Coronary artery (tissue), 2 donors: ENCODE results near the gene MEST.

Experiments used
- DNase-seq: peaks from one replicate; pipeline ENCODE4 v3.0.0-alpha.2; 2017; ENCODE audit warnings: low spot score
- H3K27ac ChIP-seq, 2 donors: fragments of 200-600 bp; sonication (generic); one replicate each; pipeline ENCODE4 v1.5.1; 2016 to 2019
- H3K4me3 ChIP-seq: fragments of 200-600 bp; sonication (generic); 2 replicates; pipeline ENCODE4 v1.5.1; 2016; ENCODE audit warnings: mild to moderate bottlenecking, moderate library complexity
- CTCF ChIP-seq: fragments of 200-600 bp; sonication (generic); IDR thresholded peaks from one replicate; pipeline ENCODE4 v1.5.1; 2019; ENCODE audit warnings: antibody characterized with exemption

Gene MEST

DNA sequence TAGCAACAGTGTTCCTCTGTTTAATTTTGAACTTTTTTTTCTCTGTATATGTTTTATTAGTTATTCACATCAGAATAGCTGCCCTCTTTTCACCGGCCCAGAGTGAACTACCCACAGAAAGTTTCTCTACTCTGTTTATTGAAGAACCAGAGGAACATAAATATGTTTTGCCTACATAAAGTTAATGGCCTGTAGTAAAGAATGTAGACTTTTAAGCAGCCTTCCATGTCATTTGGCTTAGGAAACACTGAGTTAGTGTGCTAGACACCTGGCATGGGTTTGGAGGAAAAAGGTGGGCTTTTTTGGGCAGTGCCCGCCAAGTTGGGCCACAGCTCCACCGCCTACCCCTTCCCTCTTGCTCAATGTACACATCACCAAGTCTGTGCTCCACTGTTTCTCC lies 8.9 kb upstream of the MEST start:
- no peak for TF ChIP-seq CTCF
- DNase-seq, result no peak
- no peak overlapping the region for H3K4me3 ChIP-seq
- H3K27ac ChIP-seq, result no peak overlapping the region

- H3K4me3 ChIP-seq, result peak overlapping the region; percentile 76
- H3K27ac ChIP-seq, result no peak overlapping the region
- DNase-seq, result no peak
- no peak for TF ChIP-seq CTCF
Measured at GRCh38 chr7:130485734-130486113, 6.2 kb upstream of the MEST start.

DNA sequence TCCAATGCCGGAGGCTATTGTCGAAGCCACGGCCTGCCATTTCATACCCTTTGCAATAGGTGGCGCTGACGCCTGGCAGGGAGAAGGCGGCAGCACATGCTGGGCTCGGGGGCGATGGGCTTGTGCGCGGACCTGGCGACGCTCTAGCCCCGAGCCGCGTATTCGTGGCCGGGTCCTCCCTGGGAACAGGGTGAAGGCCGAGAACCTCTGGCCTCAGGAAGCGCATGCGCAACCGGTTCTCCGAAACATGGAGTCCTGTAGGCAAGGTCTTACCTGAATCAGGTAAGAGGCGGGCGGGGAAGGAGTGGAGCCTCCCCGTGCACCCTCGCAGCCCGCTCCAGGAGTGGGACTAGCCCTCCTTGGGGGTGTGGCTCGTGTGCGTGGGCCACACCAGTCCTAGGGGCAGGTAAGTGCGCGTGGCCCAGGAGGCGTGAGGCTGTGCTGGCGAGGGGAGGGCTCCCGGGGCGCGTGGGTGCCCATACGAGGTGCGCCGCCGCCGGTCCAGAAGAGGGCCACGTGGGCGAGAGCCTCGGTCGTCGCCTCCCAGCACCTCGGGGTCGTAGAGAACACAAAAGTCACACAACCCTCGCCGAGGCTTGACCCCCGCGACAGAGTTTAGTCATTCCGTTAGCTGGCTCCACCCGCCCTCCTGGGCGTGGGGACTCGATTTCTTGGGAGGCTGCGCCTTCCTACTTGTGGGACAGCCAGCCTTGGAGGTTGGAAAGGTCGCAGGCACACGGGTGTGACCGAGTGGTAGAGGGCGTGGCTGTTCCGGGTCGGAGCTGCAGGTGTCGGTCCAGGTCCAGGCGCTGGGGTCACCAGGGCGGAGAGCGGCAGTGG lies 5.6 kb upstream of the MEST start:
- Histone ChIP-seq H3K4me3 (peak overlapping the region; percentile 76), H3K27ac (peak overlapping the region in 1 of 2 donors; percentile 8)
- DNase-seq, result no peak
- TF ChIP-seq CTCF, result peak; percentile 24

DNA sequence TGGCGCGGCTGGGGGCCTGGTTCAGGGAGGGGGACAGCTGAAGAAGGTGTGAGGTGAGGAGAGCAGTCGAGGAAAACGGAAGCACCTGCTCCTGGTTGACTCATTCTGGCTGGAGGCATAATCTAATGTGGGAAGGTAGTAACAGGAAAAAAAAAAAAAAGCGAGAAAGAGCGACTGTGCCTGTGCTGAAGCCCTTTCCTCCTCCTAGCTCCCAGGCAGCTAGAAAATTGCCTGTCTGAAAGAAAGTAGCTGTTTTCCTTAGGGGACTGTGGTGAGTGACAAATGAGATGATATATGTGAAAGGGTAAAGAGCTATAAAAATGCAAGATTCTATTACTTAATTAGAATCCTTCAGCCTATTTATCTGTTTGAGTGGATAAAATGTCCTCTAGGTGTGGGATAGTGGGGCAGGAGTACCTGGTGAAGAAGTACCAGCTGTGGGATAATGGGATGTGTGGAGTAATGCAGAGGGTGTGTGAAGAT lies 4.9 kb upstream of the MEST start:
- H3K27ac ChIP-seq, result peak overlapping the region in 1 of 2 donors; percentile 8
- H3K4me3 ChIP-seq, result peak overlapping the region; percentile 76
- DNase-seq, result no peak
- TF ChIP-seq CTCF, result no peak

DNA sequence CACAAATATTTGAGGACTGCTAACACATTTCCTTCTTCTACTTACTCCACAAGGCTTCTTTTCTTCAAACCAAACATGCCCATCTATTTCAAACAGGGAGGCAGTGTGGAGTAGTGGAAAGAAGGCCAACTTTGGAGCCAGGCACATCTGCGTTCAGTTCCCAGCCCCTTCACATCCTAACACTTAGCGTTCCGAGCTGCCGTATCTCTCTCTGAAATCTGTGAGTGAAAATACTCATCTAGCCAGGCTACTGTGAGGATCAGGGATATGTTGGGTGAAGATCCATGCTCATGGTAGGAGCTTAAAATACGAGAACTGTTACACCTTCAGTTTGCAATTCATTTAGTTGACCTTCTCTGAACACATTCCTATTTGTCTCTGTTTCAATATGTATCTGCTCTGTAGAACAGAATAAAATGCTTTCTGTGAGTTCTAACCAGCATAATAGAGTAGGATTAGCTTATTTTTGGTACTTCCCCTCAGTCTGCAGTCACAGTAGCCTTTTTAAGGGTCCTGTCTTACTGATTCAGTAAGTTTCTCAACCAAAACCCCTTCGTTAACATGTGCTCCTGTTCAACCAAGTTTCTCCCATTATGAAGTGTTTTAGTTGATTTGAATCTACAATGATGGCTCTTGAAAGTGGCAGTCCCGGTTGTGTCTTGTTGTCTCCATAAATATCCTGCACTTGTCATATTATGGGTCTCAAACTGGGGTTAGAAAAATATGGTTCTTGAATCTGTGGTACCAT lies 3.3 kb upstream of the MEST start:
- no peak for DNase-seq
- peak overlapping the region in 1 of 2 donors; percentile 29 for H3K27ac ChIP-seq
- TF ChIP-seq CTCF, result no peak
- H3K4me3 ChIP-seq, result peak overlapping the region; percentile 0

- DNase-seq, result no peak
- Histone ChIP-seq H3K27ac (no peak overlapping the region), H3K4me3 (peak overlapping the region; percentile 0)
Measured at GRCh38 chr7:130489140-130489983, 2.5 kb upstream of the MEST start.

More at GRCh38 chr7:130489140-130489983, 2.5 kb upstream of the MEST start:
- TF ChIP-seq CTCF, result no peak
